H1 (cell line): Measurements from ENCODE around the gene DOCK10. TPM values are rescaled to one million over a fixed set of nuclear protein-coding genes. Genes with fewer than 3 reads are reported as not detected.

ENCODE experiments used
- CTCF ChIA-PET: fragments of 300-600 bp; sonication (Branson Sonifier 250); formaldehyde crosslinking; loops from one replicate; lab custom pipeline; 2021; ENCODE audit not compliant: partially characterized antibody; lab: Charles Lee
- POLR2A ChIA-PET: fragments of 300-600 bp; sonication (Branson Sonifier 250); formaldehyde crosslinking; loops from one replicate; lab custom pipeline; 2021; ENCODE audit warnings: inconsistent platforms; ENCODE audit not compliant: partially characterized antibody; lab: Charles Lee
- DNase-seq, 2 experiments: peaks; one replicate each; pipeline versions ENCODE4 v3.0.0 to v3.0.0-alpha.2; 2010 to 2022; ENCODE audit warnings: low spot score in 2 of 2, low read depth in 1 of 2, mixed read lengths in 1 of 2
- FAIRE-seq: peaks from 2 replicates; lab custom pipeline; 2011; peaks lifted over from hg19 to GRCh38; lab: Jason Lieb, UNC
- H2AFZ ChIP-seq: 2 replicates; pipeline ENCODE4 v1.8.1; 2012; ENCODE audit warnings: low read length, inconsistent platforms
- H2AK5ac ChIP-seq: 2 replicates; pipeline ENCODE4 v1.6.1; 2013; ENCODE audit warnings: low read depth, low read length
- H2BK120ac ChIP-seq: replicated peaks from 2 replicates; pipeline ENCODE3; 2013; ENCODE audit warnings: low read depth, low read length, inconsistent platforms
- H2BK12ac ChIP-seq: 2 replicates; pipeline ENCODE4 v1.6.1; 2013; ENCODE audit warnings: low read depth, low read length
- H2BK15ac ChIP-seq: 2 replicates; pipeline ENCODE4 v1.6.1; 2013; ENCODE audit warnings: low read length
- H2BK20ac ChIP-seq: 2 replicates; pipeline ENCODE4 v1.6.1; 2013; ENCODE audit warnings: low read length
- H2BK5ac ChIP-seq: 2 replicates; pipeline ENCODE4 v1.6.1; 2013; ENCODE audit warnings: low read depth, low read length
- H3K14ac ChIP-seq: 2 replicates; pipeline ENCODE4 v1.6.1; 2013; ENCODE audit warnings: inconsistent platforms; ENCODE audit not compliant: insufficient read length
- H3K18ac ChIP-seq: 2 replicates; pipeline ENCODE4 v1.6.1; 2013; ENCODE audit warnings: low read length; ENCODE audit errors: extremely low read depth
- H3K23ac ChIP-seq: 2 replicates; pipeline ENCODE4 v1.6.1; 2013; ENCODE audit warnings: inconsistent platforms; ENCODE audit not compliant: insufficient read length
- H3K23me2 ChIP-seq: 2 replicates; pipeline ENCODE4 v1.6.1; 2013; ENCODE audit warnings: low read depth, low read length
- H3K27ac ChIP-seq: 2 replicates; pipeline ENCODE4 v1.6.1; 2011; ENCODE audit warnings: low read depth, low read length, inconsistent platforms
- H3K27me3 ChIP-seq, 4 experiments: replicated peaks in 1 of 4; 1 replicate in 1 of 4; 2 replicates in 3 of 4; pipeline versions ENCODE4 v1.6.1 to v1.8.1; 2011 to 2013; ENCODE audit warnings: low read length in 3 of 4, mild to moderate bottlenecking in 3 of 4, inconsistent platforms in 2 of 4, mixed read lengths in 2 of 4, moderate library complexity in 1 of 4; ENCODE audit not compliant: control insufficient read depth in 3 of 4, insufficient read depth in 3 of 4; ENCODE audit errors: extremely low read depth in 1 of 4
- H3K36me3 ChIP-seq, 4 experiments: 2 replicates each; pipeline versions ENCODE4 v1.6.1 to v1.8.1; 2011 to 2013; ENCODE audit warnings: mild to moderate bottlenecking in 4 of 4, low read length in 3 of 4, moderate library complexity in 2 of 4, control low read depth in 1 of 4, inconsistent platforms in 1 of 4; ENCODE audit not compliant: insufficient read depth in 4 of 4, control insufficient read depth in 2 of 4
- H3K4ac ChIP-seq: replicated peaks from 2 replicates; pipeline ENCODE3; 2013; ENCODE audit warnings: low read length, low read depth, mixed read lengths, inconsistent platforms; ENCODE audit not compliant: insufficient read length
- H3K4me1 ChIP-seq, 4 experiments: replicated peaks in 1 of 4; 1 replicate in 1 of 4; 2 replicates in 3 of 4; pipeline versions ENCODE4 v1.6.1 to v1.8.1; 2011 to 2013; ENCODE audit warnings: low read length in 3 of 4, inconsistent platforms in 2 of 4, mixed read lengths in 1 of 4; ENCODE audit not compliant: insufficient read depth in 4 of 4, control insufficient read depth in 3 of 4
- H3K4me2 ChIP-seq, 2 experiments: 2 replicates each; pipeline versions ENCODE4 v1.6.1 to v1.8.1; 2011 to 2013; ENCODE audit warnings: low read depth in 2 of 2, low read length in 2 of 2, control low read depth in 1 of 2, inconsistent platforms in 1 of 2, mild to moderate bottlenecking in 1 of 2; ENCODE audit not compliant: insufficient read depth in 1 of 2
- H3K4me3 ChIP-seq, 4 experiments: fragments of 200-600, 300-600 bp in 1 of 4; sonication (generic), shearing (Covaris generic), sonication (Bioruptor Twin) in 1 of 4; 2 replicates each; pipeline versions ENCODE4 v1.5.1 to v1.8.1; 2011 to 2016; ENCODE audit warnings: low read length in 4 of 4, low read depth in 3 of 4, control low read depth in 2 of 4, inconsistent platforms in 2 of 4, mild to moderate bottlenecking in 2 of 4, mixed read lengths in 1 of 4, moderate library complexity in 1 of 4; ENCODE audit not compliant: insufficient read depth in 2 of 4; ENCODE audit errors: extremely low read depth in 1 of 4
- H3K56ac ChIP-seq: replicated peaks from 2 replicates; pipeline ENCODE3; 2013; ENCODE audit warnings: low read depth, mild to moderate bottlenecking, mixed read lengths, low read length, inconsistent platforms; ENCODE audit not compliant: insufficient read length
- H3K79me1 ChIP-seq: 2 replicates; pipeline ENCODE4 v1.6.1; 2013; ENCODE audit warnings: low read depth, low read length, control low read depth
- H3K79me2 ChIP-seq, 2 experiments: 2 replicates each; pipeline versions ENCODE4 v1.6.1 to v1.8.1; 2012 to 2013; ENCODE audit warnings: low read length in 2 of 2, mild to moderate bottlenecking in 2 of 2, inconsistent platforms in 1 of 2; ENCODE audit not compliant: insufficient read depth in 2 of 2, control insufficient read depth in 1 of 2
- H3K9ac ChIP-seq, 4 experiments: replicated peaks in 1 of 4; 1 replicate in 1 of 4; 2 replicates in 3 of 4; pipeline versions ENCODE4 v1.6.1 to v1.8.1; 2011 to 2013; ENCODE audit warnings: low read depth in 3 of 4, low read length in 3 of 4, control low read depth in 2 of 4, mild to moderate bottlenecking in 2 of 4, moderate library complexity in 2 of 4, inconsistent platforms in 1 of 4; ENCODE audit errors: extremely low read depth in 1 of 4
- H3K9me3 ChIP-seq, 2 experiments: 2 replicates each; pipeline versions ENCODE4 v1.6.1 to v1.8.1; 2012 to 2013; ENCODE audit warnings: mild to moderate bottlenecking in 2 of 2, moderate library complexity in 2 of 2, control low read depth in 1 of 2, inconsistent platforms in 1 of 2, low read depth in 1 of 2, low read length in 1 of 2, mixed read lengths in 1 of 2; ENCODE audit not compliant: insufficient read depth in 2 of 2
- H4K20me1 ChIP-seq, 2 experiments: replicated peaks in 1 of 2; 2 replicates each; pipeline versions ENCODE3 to v1.8.1; 2011 to 2013; ENCODE audit warnings: inconsistent platforms in 2 of 2, low read length in 2 of 2, mild to moderate bottlenecking in 1 of 2; ENCODE audit not compliant: insufficient read depth in 2 of 2, control insufficient read depth in 1 of 2
- H4K5ac ChIP-seq: 2 replicates; pipeline ENCODE4 v1.6.1; 2013; ENCODE audit warnings: low read length, low read depth, mixed read lengths, inconsistent platforms; ENCODE audit not compliant: insufficient read length
- H4K8ac ChIP-seq: 2 replicates; pipeline ENCODE4 v1.8.0; 2013; ENCODE audit warnings: mild to moderate bottlenecking, moderate library complexity, low read length, inconsistent platforms; ENCODE audit not compliant: insufficient read depth; ENCODE audit errors: extremely low read depth
- H4K91ac ChIP-seq: replicated peaks from 2 replicates; pipeline ENCODE3; 2013; ENCODE audit warnings: low read length, mixed read lengths, inconsistent platforms; ENCODE audit not compliant: insufficient read length
- SUZ12 ChIP-seq: fragments of 200-600 bp; sonication (generic); IDR thresholded peaks from 2 replicates; pipeline ENCODE4 v1.6.1; 2012; ENCODE audit warnings: mild to moderate bottlenecking, inconsistent platforms, low read length, moderate library complexity, mixed read lengths
- WGBS, 2 experiments: shearing (Covaris generic) in 1 of 2; methylation state at CpG; one replicate each; pipeline versions ENCODE4 v1.1.6 to v1.1.7; 2013 to 2015; ENCODE audit warnings: low lambda C conversion rate in 2 of 2, mixed read lengths in 2 of 2, inconsistent platforms in 1 of 2, low coverage in 1 of 2, missing lambda C conversion rate in 1 of 2; ENCODE audit not compliant: insufficient replicate concordance in 2 of 2, insufficient coverage in 1 of 2, insufficient read length in 1 of 2; ENCODE audit errors: extremely low coverage in 1 of 2, missing lambda C conversion rate in 1 of 2; 5-methylcytosine and 5-hydroxymethylcytosine counted together
- polyA plus RNA-seq, 7 experiments: library from polyadenylated mRNA; depleted of rRNA in 3 of 7; stranded (reverse) in 5 of 7; unstranded in 2 of 7; fragments of >200 nt in 5 of 7; fragments of 200-250 nt in 2 of 7; gene quantifications; 1 replicate in 5 of 7; 2 replicates in 1 of 7; 4 replicates in 1 of 7; pipeline versions ENCODE4 v1.2.1 to v1.2.3, GENCODE V29; 2011 to 2013; ENCODE audit warnings: missing spikeins in 2 of 7, mixed read lengths in 2 of 7
- total RNA-seq: library from RNA; stranded (reverse); fragmentation: NEBNext Ultra II Directional; extraction: Animal tissue kit (Norgen Biotek cat#: 25700); gene quantifications from 2 replicates; pipeline ENCODE4 v1.2.1, GENCODE V29; 2021
- TF ChIP-seq, protein P1 (sequence below): IDR thresholded peaks from 2 replicates; pipeline ENCODE4 v1.6.1; 2011; ENCODE audit warnings: low read depth, mild to moderate bottlenecking, low read length; ENCODE audit not compliant: insufficient read depth

Gene DOCK10
- total and polyA plus RNA-seq, 2 of the 8 experiments (the other 6 are each of a cell fraction or from before 2014, with no cell fraction given): 0.33 to 1.6 TPM

DNA sequence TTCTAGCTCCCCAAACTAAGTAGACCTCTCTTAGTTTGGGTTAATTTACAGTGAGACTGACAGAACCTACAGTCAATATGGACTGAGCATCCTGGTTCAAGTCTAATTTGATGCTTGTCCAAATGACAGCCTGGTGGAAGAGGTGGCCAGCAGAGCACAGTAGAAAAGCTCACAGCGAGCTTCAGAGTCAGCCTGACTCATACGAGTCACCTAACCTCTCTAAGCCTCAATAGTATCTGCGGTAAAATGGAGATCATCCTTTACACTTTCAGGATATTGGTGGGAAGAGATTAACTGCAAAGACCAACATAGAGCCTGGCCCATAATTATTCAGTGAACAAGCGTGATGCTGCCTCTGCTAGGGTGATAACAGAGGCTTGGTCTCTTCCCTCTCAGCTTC lies 54.5 kb downstream of the DOCK10 start:
- no peak overlapping the region for H3K4me3 ChIP-seq
- H2BK15ac ChIP-seq: no peak overlapping the region
- H3K18ac ChIP-seq: no peak overlapping the region
- POLR2A ChIA-PET: no interaction called here
- no peak overlapping the region for H4K5ac ChIP-seq
- no peak overlapping the region for H3K23ac ChIP-seq
- no peak overlapping the region for H3K4me2 ChIP-seq
- DNase-seq (no peak), FAIRE-seq (no peak)
- CTCF ChIA-PET: interaction anchor here (0.5 to 7.2 kb wide), 4 partner anchors 15 to 1018 kb away, joined by 3 to 45 read pairs (median 3); no protein-coding TSS in a partner anchor
- H3K4ac ChIP-seq: no peak overlapping the region
- H3K36me3 ChIP-seq: no peaks in the 10 kb centered on the region
- H3K14ac ChIP-seq: no peak overlapping the region
- no peak overlapping the region for H2AFZ ChIP-seq
- no peak overlapping the region for H2BK120ac ChIP-seq
- no peaks in the 10 kb centered on the region for H3K23me2 ChIP-seq
- H3K27ac ChIP-seq: no peak overlapping the region
- no peak overlapping the region for H3K56ac ChIP-seq
- H3K79me2 ChIP-seq: no peaks in the 10 kb centered on the region
- no peak overlapping the region for H2BK20ac ChIP-seq
- H3K79me1 ChIP-seq: no peaks in the 10 kb centered on the region
- H4K20me1 ChIP-seq: no peaks in the 10 kb centered on the region
- no peak overlapping the region for H2BK12ac ChIP-seq
- no peaks in the 10 kb centered on the region for H3K4me1 ChIP-seq
- no peak overlapping the region for H2BK5ac ChIP-seq
- H4K91ac ChIP-seq: no peak overlapping the region
- no peak overlapping the region for H2AK5ac ChIP-seq
- no peak overlapping the region for H4K8ac ChIP-seq
- no peaks in the 10 kb centered on the region for H3K9me3 ChIP-seq
- WGBS, 2 experiments: 87% methylated on average over 4 of the region's 4 CpGs; no CpG with 5 or more reads in 1 of the 2 experiments
- no peaks in the 10 kb centered on the region for H3K27me3 ChIP-seq
- no peak overlapping the region for H3K9ac ChIP-seq
- TF ChIP-seq SUZ12: no peak
- TF ChIP-seq, protein P1, sequence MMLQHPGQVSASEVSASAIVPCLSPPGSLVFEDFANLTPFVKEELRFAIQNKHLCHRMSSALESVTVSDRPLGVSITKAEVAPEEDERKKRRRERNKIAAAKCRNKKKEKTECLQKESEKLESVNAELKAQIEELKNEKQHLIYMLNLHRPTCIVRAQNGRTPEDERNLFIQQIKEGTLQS: no peak
